HG03520 (cell line): ENCODE results near the gene FRYL.
"Not testable (repeated sequence)": the region's sequence is repeated elsewhere in the genome, so short reads cannot be mapped to it uniquely, and the experiment has no call there.

Experiments used
- ATAC-seq: cut with Tn5 transposase; IDR thresholded peaks from one replicate; pipeline ENCODE4 v1.9.1; 2021; ENCODE audit warnings: mild to moderate bottlenecking, moderate library complexity; ENCODE audit not compliant: unreplicated experiment

FRYL gene

DNA sequence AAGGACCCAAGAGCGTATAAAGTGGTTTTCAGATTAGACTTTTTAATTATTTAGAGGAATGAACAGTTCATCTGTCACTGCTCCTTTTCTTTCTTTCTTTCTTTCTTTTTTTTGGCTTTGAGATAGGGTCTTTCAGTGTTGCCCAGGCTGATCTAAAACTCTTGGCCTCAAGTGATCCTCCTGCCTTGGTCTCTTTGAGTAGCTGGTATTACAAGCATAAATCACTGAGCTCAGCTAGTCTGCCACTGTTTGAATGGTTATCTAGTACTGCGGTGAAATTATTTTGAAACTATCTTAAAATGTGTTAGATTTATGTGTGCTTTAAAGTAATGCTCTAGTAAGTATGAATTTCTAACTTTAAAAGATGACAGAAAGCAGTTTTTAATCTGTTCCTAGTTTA is 6.5 kb upstream of the FRYL start:
- no peak for ATAC-seq

DNA sequence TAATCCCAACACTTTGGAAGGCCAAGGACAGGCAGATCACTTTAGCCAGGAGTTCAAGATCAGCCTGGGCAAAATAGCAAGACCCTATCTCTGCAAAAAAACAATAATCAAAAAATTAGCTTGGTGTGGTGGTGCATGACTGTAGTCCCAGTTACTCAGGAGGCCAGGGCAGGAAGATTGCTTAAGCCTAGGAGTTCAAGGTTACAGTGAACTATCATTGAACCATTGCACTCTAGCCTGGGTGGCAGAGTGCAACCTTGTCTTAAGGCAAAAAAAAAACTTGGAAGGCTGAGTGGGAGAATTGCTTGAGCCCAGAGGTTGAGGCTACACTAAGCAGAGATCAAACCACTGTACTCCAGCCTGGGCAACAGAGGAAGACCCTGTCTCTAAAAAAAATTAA is 5.2 kb upstream of the FRYL start:
- no peak for ATAC-seq

DNA sequence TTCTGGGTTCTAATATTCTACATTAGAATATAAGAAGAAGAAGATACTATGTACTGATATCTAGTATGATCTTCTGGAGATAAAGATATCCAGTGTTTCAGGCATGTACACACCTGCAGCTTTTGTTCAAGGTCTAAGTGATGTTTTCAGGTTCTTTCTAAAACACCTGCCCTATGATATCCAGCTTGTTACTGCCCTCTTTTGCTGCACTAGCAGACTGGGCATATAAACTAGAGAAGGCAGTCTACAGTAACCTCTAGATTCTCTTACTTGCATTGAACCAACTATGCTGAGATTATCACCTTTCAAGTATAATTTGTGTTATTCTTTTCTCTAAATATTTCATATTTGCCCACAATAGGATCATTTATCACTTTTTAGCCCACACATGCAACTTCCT is 1.9 kb upstream of the FRYL start:
- ATAC-seq = no peak

DNA sequence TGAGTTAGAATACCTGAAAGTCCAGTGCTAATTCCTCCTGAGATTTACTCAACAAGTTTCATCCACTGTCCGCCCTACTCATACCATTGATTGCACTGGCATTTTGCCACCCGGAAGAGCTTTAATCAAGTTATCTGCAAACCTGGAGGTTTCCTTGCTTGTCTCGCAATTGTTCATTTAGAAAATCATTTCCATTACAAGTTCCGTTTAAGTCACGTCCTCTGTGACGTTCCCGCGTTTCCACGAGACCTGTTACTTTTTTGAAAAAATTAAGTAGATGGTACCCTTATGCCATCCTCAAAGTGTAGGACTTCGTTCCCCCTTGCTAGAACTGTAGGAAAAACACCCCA is 761 bp upstream of the FRYL start:
- ATAC-seq = no peak

DNA sequence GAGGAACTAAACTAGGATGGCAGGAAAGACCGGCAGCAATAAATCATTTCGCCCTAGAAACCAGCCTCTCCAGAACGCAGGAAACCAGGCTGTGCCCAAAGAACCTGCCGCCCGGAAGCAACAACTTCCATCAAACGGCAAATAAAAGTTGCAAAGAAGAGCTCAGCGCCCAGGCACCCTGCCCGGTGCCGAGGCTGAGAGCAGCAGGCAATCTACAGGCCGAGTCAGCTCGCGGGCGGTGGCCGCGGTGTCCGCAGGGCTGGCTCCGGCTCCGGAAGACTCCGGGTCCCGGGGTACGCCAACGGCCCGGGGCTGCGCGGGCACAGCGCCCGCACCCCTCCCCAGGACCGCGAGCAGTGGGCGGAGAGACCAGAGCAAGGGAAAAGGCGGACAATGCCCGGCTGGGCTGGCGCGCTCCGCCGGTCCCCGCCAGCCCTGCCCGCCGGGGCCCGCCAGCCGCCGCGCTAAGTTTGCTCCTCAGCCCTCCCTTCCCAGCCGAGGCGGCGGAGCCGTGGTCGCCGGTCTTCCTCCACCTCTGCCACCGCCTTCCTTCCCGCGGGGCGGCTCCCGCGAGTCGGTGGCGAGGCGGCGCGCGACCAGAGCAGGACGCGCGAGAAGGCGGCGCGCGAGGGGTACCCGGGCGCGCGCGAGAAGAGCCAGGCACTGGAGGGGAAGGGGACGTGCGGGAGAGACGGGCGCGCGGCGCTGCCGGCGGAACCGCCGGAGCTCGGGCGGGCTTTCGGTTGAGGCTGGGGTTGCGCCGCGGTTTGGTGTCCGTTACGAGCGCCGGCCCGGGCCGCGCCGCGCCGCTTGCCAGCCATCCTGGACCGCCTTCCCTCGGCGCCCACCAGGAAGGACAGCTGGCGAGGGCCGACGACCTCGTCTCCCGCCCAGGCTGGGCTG is 733 bp downstream of the FRYL start:
- ATAC-seq = peak; percentile 25

DNA sequence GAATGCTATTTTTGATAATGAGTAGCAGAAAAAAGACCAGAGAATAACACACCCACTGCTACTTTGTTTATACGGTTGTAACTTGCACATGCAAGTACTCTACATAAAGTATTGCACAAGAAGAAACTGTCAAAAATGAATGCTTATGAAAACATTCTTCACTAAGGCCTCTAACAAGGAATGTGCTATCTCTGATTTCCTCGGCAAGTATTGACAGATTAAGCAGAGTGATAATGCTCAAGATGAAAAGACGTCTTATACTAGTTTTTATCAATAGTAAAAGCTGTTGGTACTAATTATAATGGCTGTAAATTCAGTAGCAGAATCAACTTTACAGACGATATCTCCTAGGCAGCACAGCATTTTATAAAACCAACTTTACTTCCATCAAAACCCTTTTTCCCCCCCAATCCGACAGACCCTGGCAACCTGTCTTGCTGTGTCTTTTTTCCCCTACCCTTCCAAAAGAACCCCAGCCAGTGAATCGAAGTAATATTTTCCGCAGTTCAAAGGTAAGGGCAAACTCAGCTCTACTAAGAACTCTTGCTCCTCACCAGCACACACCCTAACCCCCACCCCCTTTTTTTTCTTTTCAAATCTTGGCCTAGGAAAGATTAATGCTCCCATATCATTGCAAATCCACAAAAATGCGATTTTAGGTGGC is 1.5 kb downstream of the FRYL start:
- no peak for ATAC-seq

DNA sequence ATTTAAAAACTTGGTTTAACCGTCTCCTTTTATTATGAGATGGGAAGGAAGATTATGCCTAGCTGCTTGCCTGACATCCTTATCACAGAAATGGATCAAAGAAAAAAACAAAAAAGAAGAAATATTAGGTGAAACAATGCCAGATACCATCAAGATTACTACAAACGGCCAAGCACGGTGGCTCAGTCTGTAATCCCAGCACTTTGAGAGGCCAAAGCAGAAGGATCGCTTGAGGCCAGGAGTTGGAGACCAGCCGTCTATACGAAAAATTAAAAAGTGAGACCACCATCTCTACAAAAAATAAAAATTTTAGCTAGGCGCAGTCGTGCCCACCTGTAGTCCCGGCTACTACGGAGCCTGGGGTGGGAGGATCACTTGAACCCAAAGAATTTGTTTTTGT is 2.3 kb downstream of the FRYL start:
- ATAC-seq = no peak

DNA sequence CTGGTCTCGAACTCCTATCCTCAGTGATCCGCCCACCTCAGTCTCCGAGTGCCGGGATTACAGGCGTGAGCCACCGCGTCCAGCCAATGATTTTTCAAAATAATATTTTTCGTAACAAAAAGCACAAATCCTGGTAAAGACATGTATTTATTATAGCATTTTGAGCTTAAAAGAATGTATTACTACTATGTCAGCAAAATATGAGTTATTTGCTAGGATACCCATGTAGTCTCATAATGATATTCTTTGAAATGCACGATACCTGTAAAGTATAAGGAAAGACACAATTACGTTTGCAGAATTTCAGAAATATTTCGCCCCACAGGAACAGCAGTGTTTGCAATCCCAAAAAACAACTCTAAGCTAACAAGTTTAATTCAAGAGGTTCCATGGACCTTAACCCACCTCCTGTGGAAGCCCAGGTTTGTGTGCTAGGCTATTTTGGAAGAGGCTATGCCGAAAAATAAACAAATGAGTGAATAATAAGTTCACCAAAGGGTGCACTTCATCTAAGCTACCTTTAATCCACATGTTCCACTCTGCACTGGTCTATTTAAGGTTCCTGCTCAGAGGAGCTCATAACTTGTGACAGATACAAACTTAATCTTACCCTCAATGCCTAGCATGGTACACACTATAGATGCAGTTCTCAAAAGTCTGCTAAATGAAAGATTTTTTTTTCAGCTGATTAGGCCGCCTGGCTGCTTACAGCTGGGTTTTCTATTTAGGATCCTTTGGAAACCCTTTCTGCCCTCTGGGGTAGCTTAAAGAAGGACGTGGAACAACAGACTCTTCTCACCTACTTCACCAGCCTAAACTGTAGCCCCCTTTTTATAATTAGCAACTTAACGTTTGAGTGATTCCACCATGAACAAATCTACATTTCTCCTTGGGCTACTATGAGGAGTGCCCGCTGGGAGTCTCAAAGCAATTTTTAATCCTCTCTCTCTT is 5.0 kb downstream of the FRYL start:
- no peak for ATAC-seq

DNA sequence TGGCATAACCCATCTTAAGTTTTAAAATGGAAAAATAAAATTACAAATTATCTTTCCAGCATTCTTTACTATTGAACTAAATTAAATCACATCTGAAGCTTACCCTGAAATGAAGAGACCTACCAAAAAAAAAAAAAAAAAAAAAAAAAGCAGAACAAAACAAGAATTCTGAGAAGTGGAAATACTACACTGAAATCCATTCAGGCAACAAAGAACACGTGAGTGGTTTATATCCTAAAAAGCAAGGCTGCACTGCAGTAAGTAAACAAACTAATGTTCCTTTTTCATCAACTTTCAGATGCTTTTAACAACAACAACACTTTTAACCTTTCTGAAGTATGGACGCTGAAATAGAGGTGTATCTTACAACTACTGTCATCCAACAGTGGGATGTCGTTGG is 7.5 kb downstream of the FRYL start:
- no peak for ATAC-seq

DNA sequence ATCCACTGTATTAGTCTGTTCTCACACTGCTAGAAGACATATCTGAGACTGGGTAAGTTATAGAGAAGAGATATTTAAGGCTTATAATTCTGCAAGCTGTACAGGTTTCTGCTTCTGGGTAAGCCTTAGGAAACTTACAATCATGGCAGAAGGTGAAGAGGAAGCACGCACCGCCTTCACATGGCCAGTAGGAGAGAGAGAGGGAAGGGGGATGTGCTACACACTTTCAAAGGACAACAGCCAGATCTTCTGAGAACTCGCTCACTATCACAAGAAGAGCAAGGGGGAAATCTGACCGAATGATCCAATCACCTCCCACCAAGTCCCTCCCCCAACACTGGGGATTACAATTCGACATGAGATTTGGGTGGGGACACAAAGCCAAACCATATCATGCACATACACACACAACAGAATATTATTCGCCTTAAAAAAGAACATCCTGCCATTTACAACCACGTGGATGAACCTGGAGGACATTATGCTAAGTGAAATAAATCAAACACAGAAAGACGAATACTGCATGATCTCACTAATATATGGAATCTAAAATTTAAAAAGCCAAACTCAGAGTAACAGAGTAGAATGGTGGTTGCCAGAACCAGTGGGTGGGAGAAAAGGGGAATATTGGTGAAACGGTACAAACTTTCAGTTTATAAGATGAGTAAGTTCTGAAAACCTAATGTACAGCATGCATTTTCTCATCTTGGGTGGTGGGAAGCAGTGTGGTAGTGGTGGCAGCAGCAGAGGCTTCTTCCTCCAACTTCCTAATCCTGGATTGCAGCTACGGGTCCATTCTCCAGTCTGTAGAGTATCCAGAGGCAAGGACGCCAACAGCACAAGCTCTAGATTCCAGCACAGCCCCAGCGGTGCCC is 12.8 kb downstream of the FRYL start:
- ATAC-seq = no peak

DNA sequence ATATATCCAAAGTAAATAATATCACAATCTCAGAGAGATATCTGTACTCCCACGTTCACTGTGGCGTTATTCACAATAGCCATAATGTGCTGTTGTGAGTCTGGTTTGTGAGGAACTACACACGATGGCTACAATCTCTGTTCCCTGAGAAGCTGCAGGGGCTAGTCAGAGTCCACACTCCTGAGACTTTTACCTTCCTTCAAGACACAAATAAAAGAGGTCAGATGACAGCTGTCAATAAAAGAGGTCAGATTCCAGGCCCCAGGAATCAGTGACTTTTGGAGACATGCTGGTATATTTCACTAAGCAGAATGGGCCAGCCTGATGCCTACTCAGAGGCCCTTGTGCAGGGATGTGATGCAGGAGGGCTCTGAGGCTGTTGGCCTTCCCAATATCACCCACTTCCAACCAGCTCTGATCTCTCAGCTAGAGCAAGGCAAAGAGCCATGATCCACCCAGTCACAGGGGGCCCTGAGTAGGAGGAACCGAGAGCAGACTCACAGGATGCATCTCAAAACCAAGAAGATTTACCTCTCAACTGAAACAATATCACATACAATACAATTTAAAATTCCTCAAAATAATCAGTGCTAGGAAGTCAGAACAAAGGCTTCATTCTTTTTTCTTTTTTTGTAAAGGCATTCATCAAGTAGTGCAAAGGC is 13.8 kb downstream of the FRYL start:
- no peak for ATAC-seq

DNA sequence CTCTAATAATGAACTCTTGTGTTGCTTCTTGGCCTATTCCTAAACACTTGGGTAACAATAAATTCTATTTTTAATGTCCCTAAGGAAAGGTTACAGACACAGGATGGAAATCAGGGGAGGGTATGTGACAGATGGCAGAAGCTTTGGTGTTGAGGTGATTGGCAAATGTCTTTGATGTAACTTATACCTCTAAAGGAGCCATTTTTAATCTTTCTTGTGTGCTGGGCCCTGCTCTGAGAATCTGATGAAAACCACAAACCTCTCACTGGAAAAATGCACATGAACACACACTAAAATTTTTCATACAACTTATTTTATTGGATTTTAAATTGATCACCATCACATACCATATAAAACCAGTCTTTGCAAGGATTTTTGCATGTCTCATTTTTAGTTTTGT is 17.7 kb downstream of the FRYL start:
- ATAC-seq = no peak

DNA sequence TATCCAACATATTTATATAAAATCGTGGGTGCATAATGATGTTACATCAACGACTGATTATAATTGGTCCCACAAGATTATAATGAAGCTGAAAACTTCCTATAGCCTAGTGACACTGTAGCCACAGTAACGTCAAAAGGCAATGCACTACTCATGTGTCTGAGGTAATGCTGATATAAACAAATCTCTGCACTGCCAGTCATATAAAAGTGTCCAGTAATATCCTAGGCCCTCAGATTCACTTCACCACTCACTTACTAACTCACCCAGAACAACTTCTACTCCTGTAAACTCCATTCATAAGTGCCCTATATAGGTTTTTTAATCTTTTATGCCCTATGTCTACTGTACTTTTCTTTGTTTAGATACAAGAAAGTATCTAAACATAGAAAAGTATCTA is 18.8 kb downstream of the FRYL start:
- ATAC-seq = no peak

DNA sequence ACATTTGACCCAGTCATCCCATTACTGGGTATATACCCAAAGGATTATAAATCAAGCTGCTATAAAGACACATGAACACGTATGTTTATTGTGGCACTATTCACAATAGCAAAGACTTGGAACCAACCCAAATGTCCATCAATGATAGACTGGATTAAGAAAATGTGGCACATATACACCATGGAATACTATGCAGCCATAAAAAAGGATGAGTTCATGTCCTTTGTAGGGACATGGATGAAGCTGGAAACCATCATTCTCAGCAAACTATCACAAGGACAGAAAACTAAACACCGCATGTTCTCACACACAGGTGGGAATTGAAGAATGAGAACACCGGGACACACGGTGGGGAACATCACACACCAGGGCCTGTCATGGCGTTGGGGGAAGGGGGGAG is 21.4 kb downstream of the FRYL start:
- not testable (repeated sequence) for ATAC-seq

DNA sequence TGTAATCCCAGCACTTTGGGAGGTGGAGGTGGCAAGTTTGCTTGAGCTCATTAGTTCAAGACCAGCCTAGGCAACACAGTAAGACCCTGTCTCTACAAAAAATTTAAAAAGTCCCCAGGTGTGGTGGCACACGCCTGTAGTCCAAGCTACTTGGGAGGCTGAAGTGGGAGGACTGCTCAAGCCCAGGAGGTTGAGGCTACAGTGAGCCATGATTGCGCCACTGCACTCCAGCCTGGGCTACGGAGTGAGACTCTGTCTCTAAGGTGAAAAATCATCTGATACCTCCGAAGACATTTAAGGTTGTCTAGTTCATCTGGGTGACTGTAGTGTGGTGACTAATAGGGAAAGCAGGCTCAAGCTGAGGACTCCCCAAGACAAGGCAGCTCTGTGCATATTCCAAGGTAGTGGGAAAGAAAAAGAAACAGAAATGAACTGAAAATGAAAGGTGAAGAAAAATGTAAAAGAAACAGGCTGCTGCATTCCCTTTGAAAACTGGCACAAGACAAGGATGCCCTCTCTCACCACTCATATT is 23.3 kb downstream of the FRYL start:
- no peak for ATAC-seq

DNA sequence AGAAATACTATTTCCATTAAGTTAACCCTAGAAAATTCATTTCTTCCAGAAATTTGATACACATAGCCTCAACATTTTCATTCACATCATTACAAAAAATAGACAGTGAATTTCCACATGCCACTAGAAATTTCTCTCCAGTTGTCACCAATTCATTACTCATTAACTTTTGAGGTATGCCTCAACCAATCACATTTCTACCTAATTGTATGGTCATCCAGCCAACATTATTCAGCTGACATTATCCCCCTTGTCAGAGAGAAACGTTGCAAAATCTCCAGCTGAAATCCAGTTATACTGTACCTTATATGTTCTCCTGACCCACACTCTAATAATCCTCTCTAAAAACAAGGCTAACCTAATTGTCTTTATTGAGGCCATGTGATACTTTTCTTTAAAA is 24.8 kb downstream of the FRYL start:
- ATAC-seq = no peak

DNA sequence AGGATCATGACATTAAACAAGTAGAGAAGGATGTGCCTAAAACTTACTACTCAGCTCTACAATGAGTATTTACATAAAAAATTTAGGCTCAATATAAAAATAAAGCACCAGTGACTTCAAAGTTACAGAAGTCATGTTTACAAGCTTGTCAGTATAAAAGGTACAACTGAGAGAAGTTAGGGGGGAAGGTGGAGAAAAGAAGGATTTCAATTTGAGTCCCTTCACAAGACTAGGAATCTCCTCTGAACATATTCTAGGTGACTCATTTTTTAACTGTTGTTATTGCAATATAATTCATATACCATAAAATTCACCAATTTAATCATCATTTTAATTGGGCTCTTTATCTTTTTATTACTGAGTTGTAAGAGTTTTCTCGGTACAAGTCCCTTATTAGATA is 26.9 kb downstream of the FRYL start:
- no peak for ATAC-seq

DNA sequence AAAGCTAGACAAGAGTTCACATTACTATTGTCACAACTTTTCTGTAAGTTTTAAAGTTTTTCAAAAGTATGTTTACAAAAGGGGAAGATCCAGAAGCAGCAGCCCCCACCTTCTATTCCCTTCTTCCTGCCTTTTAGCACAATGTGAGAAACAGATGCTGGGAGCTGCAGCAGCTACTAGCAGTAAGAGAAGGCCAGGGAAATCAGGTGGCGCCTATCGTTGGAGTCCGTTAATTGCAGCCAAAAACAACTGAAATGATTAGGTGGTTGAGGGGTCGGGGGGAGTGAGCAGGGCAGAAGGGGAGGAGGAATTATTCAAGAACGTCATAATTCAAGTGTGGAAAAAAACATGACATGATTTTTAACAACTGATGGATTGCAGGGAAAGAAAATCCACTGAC is 27.4 kb downstream of the FRYL start:
- no peak for ATAC-seq

DNA sequence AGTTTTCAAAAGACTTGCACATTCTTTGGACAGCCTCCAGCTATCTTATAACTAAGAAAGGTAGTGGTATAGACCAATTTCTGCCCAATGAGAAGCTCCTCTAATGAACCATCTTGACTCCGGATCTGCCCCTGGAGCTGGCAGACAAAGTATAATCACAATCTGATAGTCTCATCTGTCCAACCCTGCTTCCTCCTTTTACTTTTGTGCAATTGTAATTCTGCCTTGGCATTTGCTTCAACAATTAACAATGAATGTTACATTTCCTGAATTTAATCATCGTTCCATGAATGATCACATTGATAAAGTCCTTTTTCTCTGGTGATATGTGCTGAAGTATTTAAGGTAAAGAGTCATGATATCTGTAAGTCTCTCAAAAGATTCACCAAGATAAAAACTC is 27.8 kb downstream of the FRYL start:
- no peak for ATAC-seq
